GM18520 (cell line): Measurements from ENCODE around the gene GNL3.
"Not testable (repeated sequence)": the region's sequence is repeated elsewhere in the genome, so short reads cannot be mapped to it uniquely, and the experiment has no call there.

Experiments
- ATAC-seq: cut with Tn5 transposase; IDR thresholded peaks from one replicate; pipeline ENCODE4 v1.9.1; 2021; ENCODE audit not compliant: unreplicated experiment

GNL3 gene

DNA sequence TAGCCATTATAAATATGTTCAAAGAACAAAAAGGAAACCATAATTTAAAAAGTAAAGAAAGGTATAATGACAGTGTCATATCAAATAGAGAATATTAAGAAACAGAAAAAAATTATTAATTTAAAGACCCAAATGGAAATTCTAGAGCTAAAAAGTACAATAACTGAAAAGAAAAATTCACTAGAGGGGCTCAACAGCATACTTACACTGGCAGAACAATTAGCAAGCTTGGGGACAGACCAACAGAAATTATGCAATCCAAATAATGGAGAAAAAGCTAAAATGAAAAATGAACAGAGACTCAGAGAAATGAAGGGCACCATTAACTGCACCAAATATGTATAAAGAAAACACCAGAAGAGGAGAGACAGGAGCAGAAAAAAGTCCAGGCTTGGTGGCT, 33.8 kb downstream of the GNL3 start:
- ATAC-seq, result no peak

DNA sequence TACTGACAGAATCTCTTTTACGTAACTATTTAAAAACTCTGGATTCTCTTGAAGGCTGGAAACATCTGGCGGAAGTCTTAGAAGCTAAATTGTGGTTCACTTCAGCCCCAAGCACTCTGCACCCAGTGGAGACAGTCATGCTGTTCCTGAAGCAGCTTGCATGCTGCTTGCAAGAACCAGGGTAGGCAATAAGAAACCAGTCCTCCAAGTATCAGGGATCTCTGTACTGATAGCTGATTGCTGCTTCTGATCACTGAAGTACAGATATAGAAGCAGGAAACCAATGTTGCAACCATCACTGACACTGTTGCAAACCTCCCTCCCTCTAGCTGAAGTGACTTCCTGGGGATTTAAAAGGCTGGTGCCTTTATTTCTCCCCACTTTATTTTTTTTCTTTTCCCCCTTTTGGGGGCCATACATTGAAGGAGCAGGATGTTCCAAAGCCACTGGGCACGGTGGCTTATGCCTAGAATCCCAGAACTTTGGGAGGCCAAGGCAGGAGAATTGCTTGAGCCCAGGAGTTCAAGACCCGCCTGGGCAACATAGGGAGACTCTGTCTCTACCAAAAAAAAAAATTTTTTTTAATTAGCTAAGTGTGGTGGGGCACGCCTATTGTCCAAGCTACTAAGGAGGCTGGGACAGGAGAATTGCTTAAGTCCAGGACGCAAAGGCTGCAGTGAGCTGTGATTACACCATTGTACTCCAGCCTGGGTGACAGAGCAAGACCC, 35.3 kb downstream of the GNL3 start:
- no peak for ATAC-seq

DNA sequence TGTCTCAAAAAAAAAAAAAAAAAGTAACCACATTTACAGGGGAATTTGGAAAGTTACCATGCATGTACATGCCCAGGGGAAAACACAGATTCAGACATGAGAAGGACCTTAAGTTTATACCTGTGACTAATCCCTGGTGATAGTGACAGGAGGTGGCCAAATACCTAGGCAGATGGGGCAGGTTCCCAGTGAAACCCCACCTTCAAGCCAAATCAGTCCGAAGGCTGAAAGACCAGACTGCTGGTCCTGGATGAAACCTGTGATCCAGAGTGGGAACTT, 35.8 kb downstream of the GNL3 start:
- no peak for ATAC-seq

DNA sequence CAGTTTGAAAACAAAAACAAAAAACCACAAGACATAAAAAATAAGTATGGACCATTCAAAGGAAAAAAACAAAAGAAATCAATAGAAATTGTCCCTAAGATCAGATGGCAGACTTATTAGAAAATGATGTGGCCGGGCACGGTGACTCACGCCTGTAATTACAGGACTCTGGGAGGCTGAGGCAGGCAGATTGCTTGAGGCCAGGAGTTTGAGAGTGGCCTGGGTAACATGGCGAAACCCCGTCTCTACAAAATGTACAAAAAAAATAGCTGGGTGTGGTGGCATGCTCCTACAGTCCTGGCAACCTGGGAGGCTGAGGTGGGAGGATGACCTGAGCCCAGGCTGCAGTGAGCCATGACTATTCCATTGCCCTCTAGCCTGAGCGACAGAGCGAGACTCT, 36.7 kb downstream of the GNL3 start:
- ATAC-seq, result no peak

DNA sequence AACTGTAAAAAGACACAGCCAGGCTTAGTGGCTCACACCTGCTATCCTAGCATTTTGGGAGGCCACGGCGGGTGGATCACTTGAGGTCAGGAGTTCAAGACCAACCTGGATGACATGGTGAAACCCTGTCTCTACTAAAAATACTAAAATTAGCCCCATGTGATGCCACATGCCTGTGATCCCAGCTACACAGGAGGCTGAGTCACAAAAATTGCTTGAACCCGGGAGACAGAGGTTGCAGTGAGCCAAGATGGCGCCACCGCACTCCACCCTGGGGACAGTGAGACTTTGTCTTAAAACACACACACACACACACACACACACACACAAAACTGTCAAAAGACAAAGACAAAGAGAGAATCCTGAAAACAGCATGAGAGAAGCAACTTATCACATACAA, 38.1 kb downstream of the GNL3 start:
- ATAC-seq, result no peak

DNA sequence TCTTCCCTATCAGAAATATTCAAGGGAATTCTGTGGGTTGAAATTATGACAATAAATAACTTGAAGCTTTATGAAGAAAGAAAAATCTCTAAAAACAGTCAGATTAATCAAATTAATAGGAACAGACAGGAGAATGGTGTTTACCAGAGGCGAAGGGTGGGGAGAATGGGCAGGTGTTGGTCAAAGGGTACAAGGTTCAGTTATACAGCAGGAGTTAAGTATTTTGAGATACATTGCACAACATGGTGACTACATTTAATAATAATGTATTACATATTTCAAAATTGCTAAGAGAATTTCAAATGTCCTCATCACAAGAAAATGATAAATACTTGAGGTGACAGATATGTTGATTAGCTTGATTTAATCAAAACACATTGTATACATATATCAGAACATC, 38.7 kb downstream of the GNL3 start:
- ATAC-seq, result no peak

DNA sequence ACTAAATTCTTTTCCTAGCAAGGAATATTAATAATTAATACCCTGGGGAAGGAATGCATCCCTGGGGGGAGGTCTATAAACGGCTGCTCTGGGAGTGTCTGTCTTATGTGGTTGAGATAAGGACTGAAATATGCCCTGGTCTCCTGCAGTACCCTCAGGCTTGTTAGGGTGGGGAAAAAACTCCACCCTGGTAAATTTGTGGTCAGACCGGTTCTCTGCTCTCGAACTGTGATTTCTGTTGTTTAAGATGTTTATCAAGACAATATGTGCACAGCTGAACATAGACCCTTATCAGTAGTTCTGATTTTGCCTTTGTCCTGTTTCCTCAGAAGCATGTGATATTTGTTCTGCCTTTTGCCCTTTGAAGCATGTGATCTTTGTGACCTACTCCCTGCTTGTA, 42.9 kb downstream of the GNL3 start:
- ATAC-seq, result not testable (repeated sequence)

DNA sequence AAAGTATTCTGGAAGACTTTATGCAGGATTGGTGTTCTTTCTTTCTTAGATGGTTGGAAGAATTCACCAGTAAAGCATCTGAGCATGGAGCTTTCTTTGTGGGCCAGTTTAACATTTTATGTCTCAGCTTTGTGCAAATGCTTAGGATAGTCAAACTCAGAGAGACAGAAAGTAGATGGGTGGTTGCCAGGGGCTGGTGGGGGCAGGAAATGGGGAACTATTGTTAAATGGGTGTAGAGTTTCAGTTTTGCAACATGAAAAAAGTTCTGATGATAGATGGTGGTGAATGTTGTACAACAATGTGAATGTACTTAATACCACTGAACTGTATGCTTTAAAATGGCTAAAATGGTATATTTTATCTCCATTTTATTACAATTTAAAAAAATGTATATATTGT, 44.8 kb downstream of the GNL3 start:
- ATAC-seq, result no peak

DNA sequence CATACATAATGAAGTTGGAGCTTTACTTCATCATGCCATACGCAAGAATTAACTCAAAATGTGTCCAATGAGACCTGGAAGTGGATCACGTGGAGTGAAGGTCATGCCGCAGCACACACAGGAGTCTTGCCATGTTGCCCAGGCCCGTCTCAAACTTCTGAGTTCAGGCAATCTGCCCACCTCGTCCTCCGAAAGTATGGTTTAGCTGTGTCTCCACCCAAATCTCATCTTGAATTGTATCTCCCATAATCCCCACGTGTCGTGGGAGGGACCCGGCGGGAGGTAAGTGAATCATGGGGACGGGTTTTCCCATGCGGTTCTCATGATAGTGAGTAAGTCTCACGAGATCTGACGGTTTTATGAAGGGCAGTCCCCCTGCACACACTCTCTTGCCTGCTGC, 45.8 kb downstream of the GNL3 start:
- ATAC-seq, result no peak

DNA sequence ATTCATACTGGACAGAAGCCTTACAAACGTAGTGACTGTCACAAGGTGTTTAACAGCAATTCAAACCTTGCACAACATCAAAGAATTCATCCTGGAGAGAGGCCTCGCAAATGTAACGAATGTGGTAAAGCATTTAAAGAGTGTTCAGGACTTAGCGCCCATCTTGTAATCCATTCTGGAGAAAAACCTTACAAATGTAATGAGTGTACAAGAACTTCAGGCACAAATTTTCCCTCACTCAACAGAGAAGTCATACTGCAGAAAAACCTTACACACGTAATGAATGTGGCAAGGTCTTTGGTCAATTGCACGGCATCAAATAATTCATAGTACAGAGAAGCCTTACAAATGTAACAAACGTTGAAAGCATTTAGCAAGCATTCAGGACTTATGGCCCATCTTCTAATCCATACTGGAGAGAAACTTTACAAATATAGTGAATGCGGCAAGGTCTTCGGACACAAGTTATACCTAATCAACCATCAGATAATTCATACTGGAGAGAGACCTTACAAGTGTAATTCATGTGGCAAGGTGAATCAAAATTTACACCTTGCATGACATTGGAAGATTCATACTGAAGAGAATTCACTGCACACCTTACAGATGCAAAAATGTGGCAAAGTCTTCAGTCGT, 47.5 kb downstream of the GNL3 start:
- ATAC-seq, result no peak

DNA sequence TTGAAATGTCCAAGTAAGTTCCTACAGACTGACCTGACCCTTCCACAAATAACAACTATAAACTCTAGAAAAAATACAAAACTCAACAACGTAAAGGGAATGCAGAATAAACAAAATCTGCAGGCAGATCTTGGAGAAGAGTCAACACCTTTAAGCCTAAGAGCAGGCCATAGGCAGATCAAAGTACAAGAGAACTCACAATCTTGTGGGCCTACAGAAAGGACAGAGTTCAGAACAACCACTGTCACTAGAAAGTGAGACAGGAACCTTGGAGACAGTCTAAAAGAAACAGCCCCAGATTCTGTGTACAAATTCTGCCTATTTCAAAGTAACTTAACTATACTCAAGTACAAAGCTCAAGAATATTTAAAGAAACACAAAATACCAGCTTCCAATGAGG, 53.9 kb downstream of the GNL3 start:
- ATAC-seq, result no peak

DNA sequence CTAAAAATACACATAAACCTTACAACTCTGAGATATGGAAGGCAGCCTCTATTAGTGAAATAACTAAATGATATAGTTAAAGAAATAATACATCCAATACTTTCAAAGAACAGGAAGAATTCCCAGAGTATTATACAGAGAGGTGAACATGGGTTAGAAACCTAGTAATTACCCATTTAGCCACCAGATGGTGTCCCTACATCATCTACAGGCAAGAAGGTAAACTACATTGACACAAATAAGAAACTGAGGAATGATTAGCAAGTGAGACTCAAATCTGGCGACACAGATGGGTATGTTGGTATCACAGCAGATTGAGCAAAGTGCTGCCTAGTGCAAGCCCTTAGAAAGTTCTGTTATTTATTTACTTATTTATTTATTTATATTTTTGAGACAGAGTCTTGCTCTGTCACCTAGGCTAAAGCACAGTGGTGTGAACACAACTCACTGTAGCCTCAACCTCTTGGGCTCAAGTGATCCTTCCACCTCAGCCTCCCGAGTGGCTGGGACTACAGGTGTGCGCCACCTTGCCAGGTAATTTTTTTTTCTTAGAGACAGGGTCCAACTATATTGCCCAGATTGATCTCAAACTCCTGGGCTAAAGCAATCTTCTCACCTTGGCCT, 56.7 kb downstream of the GNL3 start:
- ATAC-seq, result no peak

DNA sequence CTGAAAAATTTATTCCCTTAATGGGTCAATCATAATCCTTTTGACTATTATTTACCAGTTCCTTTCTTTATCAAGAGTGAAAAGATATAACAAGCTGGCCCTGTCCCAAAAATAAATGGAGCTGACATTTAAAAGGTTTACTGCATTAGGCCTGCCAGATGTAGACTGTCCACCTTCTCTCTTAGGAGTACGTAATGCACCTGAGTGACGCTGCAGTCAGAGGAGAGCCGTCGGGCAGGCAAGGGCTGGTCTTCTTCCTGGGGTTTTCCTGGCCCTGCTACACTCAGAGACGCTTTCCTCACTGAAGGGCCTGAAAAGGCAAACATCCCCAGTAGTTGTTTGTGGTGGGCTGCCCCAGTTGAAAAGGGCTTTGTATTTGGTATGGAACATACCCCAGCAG, 57.3 kb downstream of the GNL3 start:
- ATAC-seq, result no peak

DNA sequence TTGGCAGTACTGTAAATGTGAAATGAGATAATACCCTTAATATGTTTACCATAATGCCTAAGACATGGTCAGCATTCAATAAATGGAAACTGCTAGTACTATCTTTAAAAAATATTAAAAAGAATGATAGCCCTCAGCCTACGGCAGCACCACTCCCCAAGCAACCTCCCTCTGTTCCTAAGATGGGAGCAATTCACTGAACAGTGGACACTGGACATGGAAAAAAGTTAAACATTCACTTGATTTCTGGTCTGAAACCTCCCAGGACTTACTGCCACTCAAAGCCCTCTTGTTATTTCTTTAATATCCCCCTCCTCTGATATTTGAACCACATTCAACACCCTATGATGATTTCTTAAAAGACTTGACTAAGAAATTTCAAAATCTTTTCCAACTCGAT, 57.9 kb downstream of the GNL3 start:
- ATAC-seq, result no peak
